ENCODE measurements around the gene GPC6.

DNA sequence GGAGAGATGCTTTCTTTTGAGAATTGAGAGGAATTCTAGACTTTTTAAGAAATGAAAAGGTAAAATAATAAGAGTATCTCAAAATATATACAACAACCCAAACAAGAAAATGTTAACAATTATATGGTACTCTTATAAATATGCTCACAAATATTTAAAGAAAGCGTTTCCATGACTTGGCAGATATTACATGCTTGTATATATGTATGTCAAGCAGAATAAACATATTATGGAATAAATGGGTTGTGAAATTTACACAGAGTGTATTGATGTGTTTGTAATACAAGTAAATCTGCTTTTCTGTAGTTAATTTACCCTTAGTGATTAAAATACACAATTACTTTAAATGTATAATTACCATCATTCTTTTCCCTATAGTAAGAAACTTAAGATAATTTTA is 65.8 kb downstream of the GPC6 start:
- no peak for TF ChIP-seq EZH2 (IDR thresholded peaks at IDR 0.05; ENCODE audit: insufficient read depth, poor library complexity, severe bottlenecking)
- no peak for TF ChIP-seq EZH2phosphoT487 (IDR thresholded peaks at IDR 0.05; ENCODE audit: insufficient read depth, low read depth)

Measured in GM23248 (cell line).